GM23338 (cell line): ENCODE measurements around the gene DCDC1. TPM values are rescaled to one million over a fixed set of nuclear protein-coding genes. Genes with fewer than 3 reads are reported as not detected.

Experiments
- ATAC-seq: fragments of 200-7000 bp; cut with Tn5 transposase; 3 replicates; pipeline ENCODE4 v1.9.1; 2020
- DNase-seq: peaks from one replicate; pipeline ENCODE4 v3.0.0-alpha.2; 2015; ENCODE audit warnings: low spot score
- H2AFZ ChIP-seq: fragments of 200-600 bp; sonication (generic); 2 replicates; pipeline ENCODE4 v1.8.0; 2016; ENCODE audit warnings: antibody characterized with exemption, mild to moderate bottlenecking, moderate library complexity
- H3F3A ChIP-seq: fragments of 200-600 bp; sonication (generic); replicated peaks from 2 replicates; pipeline ENCODE4 v1.8.0; 2017; ENCODE audit warnings: antibody characterized with exemption, mixed run types, low read depth
- H3K27ac ChIP-seq: fragments of 200-600 bp; sonication (generic); 2 replicates; pipeline ENCODE4 v1.6.1; 2016; ENCODE audit warnings: low read depth
- H3K27me3 ChIP-seq: fragments of 200-600 bp; sonication (generic); 2 replicates; pipeline ENCODE4 v1.8.0; 2016; ENCODE audit warnings: mild to moderate bottlenecking, mixed run types, moderate library complexity; ENCODE audit not compliant: insufficient read depth
- H3K36me3 ChIP-seq: fragments of 200-600 bp; sonication (generic); 2 replicates; pipeline ENCODE4 v1.8.0; 2016; ENCODE audit warnings: mild to moderate bottlenecking; ENCODE audit not compliant: insufficient read depth
- H3K4me1 ChIP-seq: fragments of 200-600 bp; sonication (generic); 2 replicates; pipeline ENCODE4 v1.8.0; 2016; ENCODE audit warnings: mild to moderate bottlenecking, moderate library complexity; ENCODE audit not compliant: insufficient read depth
- H3K4me2 ChIP-seq: fragments of 200-600 bp; sonication (generic); 2 replicates; pipeline ENCODE4 v1.7.1; 2017; ENCODE audit warnings: mixed run types
- H3K4me3 ChIP-seq: fragments of 200-600 bp; sonication (generic); 2 replicates; pipeline ENCODE4 v1.6.1; 2016; ENCODE audit warnings: mixed run types
- H3K79me2 ChIP-seq: fragments of 200-600 bp; sonication (generic); replicated peaks from 2 replicates; pipeline ENCODE4 v1.8.0; 2017; ENCODE audit warnings: mild to moderate bottlenecking; ENCODE audit not compliant: insufficient read depth
- H3K9me2 ChIP-seq: fragments of 200-600 bp; sonication (generic); 2 replicates; pipeline ENCODE4 v1.8.0; 2017; ENCODE audit not compliant: insufficient read depth
- H4K20me1 ChIP-seq: fragments of 200-600 bp; sonication (generic); replicated peaks from 2 replicates; pipeline ENCODE4 v1.8.0; 2017; ENCODE audit warnings: mild to moderate bottlenecking; ENCODE audit not compliant: insufficient read depth
- H3K27ac Mint-ChIP-seq: 2 replicates; pipeline ENCODE4 v1.8.0; 2020; ENCODE audit warnings: inconsistent platforms, mild to moderate bottlenecking, moderate library complexity, mixed read lengths
- H3K27me3 Mint-ChIP-seq: 3 replicates; pipeline ENCODE4 v1.8.0; 2022; ENCODE audit warnings: low read depth, mild to moderate bottlenecking, moderate library complexity, mixed read lengths, inconsistent platforms; ENCODE audit not compliant: insufficient read depth, poor library complexity
- H3K36me3 Mint-ChIP-seq: 3 replicates; pipeline ENCODE4 v1.8.0; 2021; ENCODE audit warnings: low read depth, mild to moderate bottlenecking, inconsistent platforms, moderate library complexity, mixed read lengths
- H3K4me1 Mint-ChIP-seq: 3 replicates; pipeline ENCODE4 v1.8.0; 2020; ENCODE audit warnings: mild to moderate bottlenecking, inconsistent platforms, mixed read lengths
- H3K4me3 Mint-ChIP-seq: 3 replicates; pipeline ENCODE4 v1.8.0; 2021; ENCODE audit warnings: moderate library complexity, mild to moderate bottlenecking, inconsistent platforms, mixed read lengths
- H3K9me3 Mint-ChIP-seq: 3 replicates; pipeline ENCODE4 v1.8.0; 2020; ENCODE audit warnings: moderate library complexity, mild to moderate bottlenecking, inconsistent platforms, mixed read lengths
- CREB1 ChIP-seq: fragments of 250-450 bp; sonication (Bioruptor Pico); IDR thresholded peaks from 2 replicates; pipeline ENCODE4 v1.5.0; 2020; ENCODE audit warnings: low read depth, mild to moderate bottlenecking, moderate library complexity
- EZH2 ChIP-seq: fragments of 200-600 bp; sonication (generic); IDR thresholded peaks from one replicate; pipeline ENCODE4 v1.8.0; 2017; ENCODE audit warnings: antibody characterized with exemption, mild to moderate bottlenecking, low read depth; ENCODE audit not compliant: unreplicated experiment
- EZH2phosphoT487 ChIP-seq: fragments of 200-600 bp; sonication (generic); IDR thresholded peaks from one replicate; pipeline ENCODE4 v1.8.1; 2018; ENCODE audit warnings: antibody characterized with exemption; ENCODE audit not compliant: unreplicated experiment
- JUNB ChIP-seq: IDR thresholded peaks from one replicate; pipeline ENCODE4 v1.6.1; 2016; ENCODE audit warnings: antibody characterized with exemption; ENCODE audit not compliant: unreplicated experiment
- NANOG ChIP-seq: IDR thresholded peaks from 2 replicates; pipeline ENCODE4 v1.6.1; 2016; ENCODE audit warnings: antibody characterized with exemption, borderline replicate concordance
- POLR2AphosphoS5 ChIP-seq: IDR thresholded peaks from 2 replicates; pipeline ENCODE4 v1.6.1; 2016; ENCODE audit warnings: antibody characterized with exemption, low read depth
- STAT1 ChIP-seq: IDR thresholded peaks from one replicate; pipeline ENCODE4 v1.6.1; 2016; ENCODE audit warnings: antibody characterized with exemption; ENCODE audit not compliant: unreplicated experiment
- ZNF114 ChIP-seq: fragments of 250-450 bp; sonication (Bioruptor Pico); IDR thresholded peaks from 2 replicates; pipeline ENCODE4 v1.5.0; 2020; ENCODE audit warnings: mild to moderate bottlenecking, moderate library complexity
- ZNF331 ChIP-seq: fragments of 250-450 bp; sonication (Bioruptor Pico); IDR thresholded peaks from 2 replicates; pipeline ENCODE4 v1.5.0; 2020; ENCODE audit warnings: low read depth, mild to moderate bottlenecking, moderate library complexity
- polyA plus RNA-seq: library from polyadenylated mRNA; unstranded; fragments of >200 nt; fragmentation: Nextera tagmentation; extraction: Ambion mirVana; gene quantifications from 2 replicates; pipeline ENCODE4 v1.2.1, GENCODE V29; 2016
- total RNA-seq: library from RNA; depleted of rRNA; stranded (reverse); fragments of >200 nt; shearing (Covaris generic); gene quantifications from 2 replicates; pipeline ENCODE4 v1.2.3, GENCODE V29; 2014
- TF ChIP-seq, protein P1 (sequence below): IDR thresholded peaks from one replicate; pipeline ENCODE4 v1.6.1; 2018; ENCODE audit warnings: antibody characterized with exemption; ENCODE audit not compliant: unreplicated experiment
- TF ChIP-seq, protein P2 (sequence below): fragments of 250-450 bp; sonication (Bioruptor Pico); IDR thresholded peaks from 2 replicates; pipeline ENCODE4 v1.5.0; 2020; ENCODE audit warnings: mild to moderate bottlenecking, moderate library complexity
- TF ChIP-seq, protein P3 (sequence below), 2 experiments: fragments of 200-600 bp in 1 of 2; sonication (generic) in 1 of 2; conservative IDR thresholded peaks; 2 replicates each; pipeline versions ENCODE4 v1.5.1 to v1.6.1; 2016 to 2017; ENCODE audit warnings: antibody characterized with exemption in 2 of 2, low read depth in 2 of 2, mild to moderate bottlenecking in 2 of 2, moderate library complexity in 1 of 2
- TF ChIP-seq, protein P4 (sequence below): IDR thresholded peaks from 2 replicates; pipeline ENCODE4 v1.6.1; 2016; ENCODE audit warnings: antibody characterized with exemption

Gene DCDC1
- total and polyA plus RNA-seq, 2 experiments from 2014 or later = 0.56 to 0.58 TPM

DNA sequence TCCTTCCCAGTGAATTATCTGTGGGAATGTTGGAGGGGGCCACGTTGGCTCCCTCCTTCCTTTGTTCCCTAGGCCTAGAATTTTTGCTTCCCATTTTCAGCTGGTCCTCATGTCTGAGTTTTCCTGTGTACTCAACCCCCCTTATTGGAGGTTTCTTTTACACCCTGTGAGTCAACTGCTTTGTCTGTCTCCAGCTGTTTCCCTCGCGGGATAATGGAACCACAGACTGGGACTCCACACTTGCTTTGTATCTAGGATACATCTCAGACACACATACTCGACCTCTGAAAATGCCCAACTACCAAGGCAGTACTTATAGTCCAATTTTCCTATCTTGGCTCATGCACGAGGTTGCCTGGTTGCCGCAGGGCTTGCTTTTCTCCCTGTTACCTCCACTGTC lies 430.7 kb downstream of the DCDC1 start:
- H3K27ac Mint-ChIP-seq = no peak overlapping the region
- ATAC-seq (no peak), DNase-seq (no peak)
- Histone ChIP-seq H2AFZ (no peak overlapping the region), H3K36me3 (peaks cover 5% of the 10 kb centered on the region), H3K4me1 (no peaks in the 10 kb centered on the region), H4K20me1 (no peaks in the 10 kb centered on the region), H3K4me3 (no peak overlapping the region), H3K79me2 (no peaks in the 10 kb centered on the region), H3K27me3 (no peaks in the 10 kb centered on the region), H3K27ac (no peak overlapping the region), H3F3A (no peaks in the 10 kb centered on the region), H3K4me2 (no peak overlapping the region), H3K9me2 (0 out of 2 replicates have a peak, but pooled peaks cover 4% of the 10 kb centered on the region)
- H3K4me1 Mint-ChIP-seq = no peaks in the 10 kb centered on the region
- H3K4me3 Mint-ChIP-seq = no peak overlapping the region
- H3K27me3 Mint-ChIP-seq = peaks cover 2% of the 10 kb centered on the region
- no peak for TF ChIP-seq STAT1
- TF ChIP-seq, protein P1, sequence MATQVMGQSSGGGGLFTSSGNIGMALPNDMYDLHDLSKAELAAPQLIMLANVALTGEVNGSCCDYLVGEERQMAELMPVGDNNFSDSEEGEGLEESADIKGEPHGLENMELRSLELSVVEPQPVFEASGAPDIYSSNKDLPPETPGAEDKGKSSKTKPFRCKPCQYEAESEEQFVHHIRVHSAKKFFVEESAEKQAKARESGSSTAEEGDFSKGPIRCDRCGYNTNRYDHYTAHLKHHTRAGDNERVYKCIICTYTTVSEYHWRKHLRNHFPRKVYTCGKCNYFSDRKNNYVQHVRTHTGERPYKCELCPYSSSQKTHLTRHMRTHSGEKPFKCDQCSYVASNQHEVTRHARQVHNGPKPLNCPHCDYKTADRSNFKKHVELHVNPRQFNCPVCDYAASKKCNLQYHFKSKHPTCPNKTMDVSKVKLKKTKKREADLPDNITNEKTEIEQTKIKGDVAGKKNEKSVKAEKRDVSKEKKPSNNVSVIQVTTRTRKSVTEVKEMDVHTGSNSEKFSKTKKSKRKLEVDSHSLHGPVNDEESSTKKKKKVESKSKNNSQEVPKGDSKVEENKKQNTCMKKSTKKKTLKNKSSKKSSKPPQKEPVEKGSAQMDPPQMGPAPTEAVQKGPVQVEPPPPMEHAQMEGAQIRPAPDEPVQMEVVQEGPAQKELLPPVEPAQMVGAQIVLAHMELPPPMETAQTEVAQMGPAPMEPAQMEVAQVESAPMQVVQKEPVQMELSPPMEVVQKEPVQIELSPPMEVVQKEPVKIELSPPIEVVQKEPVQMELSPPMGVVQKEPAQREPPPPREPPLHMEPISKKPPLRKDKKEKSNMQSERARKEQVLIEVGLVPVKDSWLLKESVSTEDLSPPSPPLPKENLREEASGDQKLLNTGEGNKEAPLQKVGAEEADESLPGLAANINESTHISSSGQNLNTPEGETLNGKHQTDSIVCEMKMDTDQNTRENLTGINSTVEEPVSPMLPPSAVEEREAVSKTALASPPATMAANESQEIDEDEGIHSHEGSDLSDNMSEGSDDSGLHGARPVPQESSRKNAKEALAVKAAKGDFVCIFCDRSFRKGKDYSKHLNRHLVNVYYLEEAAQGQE = no peak
- no peak for TF ChIP-seq NANOG
- TF ChIP-seq, protein P2, sequence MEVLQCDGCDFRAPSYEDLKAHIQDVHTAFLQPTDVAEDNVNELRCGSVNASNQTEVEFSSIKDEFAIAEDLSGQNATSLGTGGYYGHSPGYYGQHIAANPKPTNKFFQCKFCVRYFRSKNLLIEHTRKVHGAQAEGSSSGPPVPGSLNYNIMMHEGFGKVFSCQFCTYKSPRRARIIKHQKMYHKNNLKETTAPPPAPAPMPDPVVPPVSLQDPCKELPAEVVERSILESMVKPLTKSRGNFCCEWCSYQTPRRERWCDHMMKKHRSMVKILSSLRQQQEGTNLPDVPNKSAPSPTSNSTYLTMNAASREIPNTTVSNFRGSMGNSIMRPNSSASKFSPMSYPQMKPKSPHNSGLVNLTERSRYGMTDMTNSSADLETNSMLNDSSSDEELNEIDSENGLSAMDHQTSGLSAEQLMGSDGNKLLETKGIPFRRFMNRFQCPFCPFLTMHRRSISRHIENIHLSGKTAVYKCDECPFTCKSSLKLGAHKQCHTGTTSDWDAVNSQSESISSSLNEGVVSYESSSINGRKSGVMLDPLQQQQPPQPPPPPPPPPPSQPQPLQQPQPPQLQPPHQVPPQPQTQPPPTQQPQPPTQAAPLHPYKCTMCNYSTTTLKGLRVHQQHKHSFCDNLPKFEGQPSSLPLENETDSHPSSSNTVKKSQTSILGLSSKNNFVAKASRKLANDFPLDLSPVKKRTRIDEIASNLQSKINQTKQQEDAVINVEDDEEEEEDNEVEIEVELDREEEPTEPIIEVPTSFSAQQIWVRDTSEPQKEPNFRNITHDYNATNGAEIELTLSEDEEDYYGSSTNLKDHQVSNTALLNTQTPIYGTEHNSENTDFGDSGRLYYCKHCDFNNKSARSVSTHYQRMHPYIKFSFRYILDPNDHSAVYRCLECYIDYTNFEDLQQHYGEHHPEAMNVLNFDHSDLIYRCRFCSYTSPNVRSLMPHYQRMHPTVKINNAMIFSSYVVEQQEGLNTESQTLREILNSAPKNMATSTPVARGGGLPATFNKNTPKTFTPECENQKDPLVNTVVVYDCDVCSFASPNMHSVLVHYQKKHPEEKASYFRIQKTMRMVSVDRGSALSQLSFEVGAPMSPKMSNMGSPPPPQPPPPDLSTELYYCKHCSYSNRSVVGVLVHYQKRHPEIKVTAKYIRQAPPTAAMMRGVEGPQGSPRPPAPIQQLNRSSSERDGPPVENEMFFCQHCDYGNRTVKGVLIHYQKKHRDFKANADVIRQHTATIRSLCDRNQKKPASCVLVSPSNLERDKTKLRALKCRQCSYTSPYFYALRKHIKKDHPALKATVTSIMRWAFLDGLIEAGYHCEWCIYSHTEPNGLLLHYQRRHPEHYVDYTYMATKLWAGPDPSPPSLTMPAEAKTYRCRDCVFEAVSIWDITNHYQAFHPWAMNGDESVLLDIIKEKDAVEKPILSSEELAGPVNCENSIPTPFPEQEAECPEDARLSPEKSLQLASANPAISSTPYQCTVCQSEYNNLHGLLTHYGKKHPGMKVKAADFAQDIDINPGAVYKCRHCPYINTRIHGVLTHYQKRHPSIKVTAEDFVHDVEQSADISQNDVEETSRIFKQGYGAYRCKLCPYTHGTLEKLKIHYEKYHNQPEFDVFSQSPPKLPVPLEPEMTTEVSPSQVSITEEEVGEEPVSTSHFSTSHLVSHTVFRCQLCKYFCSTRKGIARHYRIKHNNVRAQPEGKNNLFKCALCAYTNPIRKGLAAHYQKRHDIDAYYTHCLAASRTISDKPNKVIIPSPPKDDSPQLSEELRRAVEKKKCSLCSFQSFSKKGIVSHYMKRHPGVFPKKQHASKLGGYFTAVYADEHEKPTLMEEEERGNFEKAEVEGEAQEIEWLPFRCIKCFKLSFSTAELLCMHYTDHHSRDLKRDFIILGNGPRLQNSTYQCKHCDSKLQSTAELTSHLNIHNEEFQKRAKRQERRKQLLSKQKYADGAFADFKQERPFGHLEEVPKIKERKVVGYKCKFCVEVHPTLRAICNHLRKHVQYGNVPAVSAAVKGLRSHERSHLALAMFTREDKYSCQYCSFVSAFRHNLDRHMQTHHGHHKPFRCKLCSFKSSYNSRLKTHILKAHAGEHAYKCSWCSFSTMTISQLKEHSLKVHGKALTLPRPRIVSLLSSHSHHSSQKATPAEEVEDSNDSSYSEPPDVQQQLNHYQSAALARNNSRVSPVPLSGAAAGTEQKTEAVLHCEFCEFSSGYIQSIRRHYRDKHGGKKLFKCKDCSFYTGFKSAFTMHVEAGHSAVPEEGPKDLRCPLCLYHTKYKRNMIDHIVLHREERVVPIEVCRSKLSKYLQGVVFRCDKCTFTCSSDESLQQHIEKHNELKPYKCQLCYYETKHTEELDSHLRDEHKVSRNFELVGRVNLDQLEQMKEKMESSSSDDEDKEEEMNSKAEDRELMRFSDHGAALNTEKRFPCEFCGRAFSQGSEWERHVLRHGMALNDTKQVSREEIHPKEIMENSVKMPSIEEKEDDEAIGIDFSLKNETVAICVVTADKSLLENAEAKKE (CRISPR knock-in tag) = no peak
- TF ChIP-seq ZNF114 (CRISPR knock-in tag) = no peak
- TF ChIP-seq, protein P3, sequence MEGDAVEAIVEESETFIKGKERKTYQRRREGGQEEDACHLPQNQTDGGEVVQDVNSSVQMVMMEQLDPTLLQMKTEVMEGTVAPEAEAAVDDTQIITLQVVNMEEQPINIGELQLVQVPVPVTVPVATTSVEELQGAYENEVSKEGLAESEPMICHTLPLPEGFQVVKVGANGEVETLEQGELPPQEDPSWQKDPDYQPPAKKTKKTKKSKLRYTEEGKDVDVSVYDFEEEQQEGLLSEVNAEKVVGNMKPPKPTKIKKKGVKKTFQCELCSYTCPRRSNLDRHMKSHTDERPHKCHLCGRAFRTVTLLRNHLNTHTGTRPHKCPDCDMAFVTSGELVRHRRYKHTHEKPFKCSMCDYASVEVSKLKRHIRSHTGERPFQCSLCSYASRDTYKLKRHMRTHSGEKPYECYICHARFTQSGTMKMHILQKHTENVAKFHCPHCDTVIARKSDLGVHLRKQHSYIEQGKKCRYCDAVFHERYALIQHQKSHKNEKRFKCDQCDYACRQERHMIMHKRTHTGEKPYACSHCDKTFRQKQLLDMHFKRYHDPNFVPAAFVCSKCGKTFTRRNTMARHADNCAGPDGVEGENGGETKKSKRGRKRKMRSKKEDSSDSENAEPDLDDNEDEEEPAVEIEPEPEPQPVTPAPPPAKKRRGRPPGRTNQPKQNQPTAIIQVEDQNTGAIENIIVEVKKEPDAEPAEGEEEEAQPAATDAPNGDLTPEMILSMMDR (conservative IDR thresholded peaks at IDR 0.05; ENCODE audit: low read depth in 2 of 2) = no peak
- TF ChIP-seq, protein P4, sequence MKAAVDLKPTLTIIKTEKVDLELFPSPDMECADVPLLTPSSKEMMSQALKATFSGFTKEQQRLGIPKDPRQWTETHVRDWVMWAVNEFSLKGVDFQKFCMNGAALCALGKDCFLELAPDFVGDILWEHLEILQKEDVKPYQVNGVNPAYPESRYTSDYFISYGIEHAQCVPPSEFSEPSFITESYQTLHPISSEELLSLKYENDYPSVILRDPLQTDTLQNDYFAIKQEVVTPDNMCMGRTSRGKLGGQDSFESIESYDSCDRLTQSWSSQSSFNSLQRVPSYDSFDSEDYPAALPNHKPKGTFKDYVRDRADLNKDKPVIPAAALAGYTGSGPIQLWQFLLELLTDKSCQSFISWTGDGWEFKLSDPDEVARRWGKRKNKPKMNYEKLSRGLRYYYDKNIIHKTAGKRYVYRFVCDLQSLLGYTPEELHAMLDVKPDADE = no peak
- no peak for TF ChIP-seq JUNB
- no peak for TF ChIP-seq EZH2
- no peak for TF ChIP-seq CREB1 (CRISPR knock-in tag)
- no peak for TF ChIP-seq EZH2phosphoT487
- TF ChIP-seq POLR2AphosphoS5 = no peak
- no peak for TF ChIP-seq ZNF331 (CRISPR knock-in tag)
- peaks cover 8% of the 10 kb centered on the region; the same call in 1 of the 3 replicates for H3K36me3 Mint-ChIP-seq
- H3K9me3 Mint-ChIP-seq = peaks cover 14% of the 10 kb centered on the region
